ENCODE results near the gene GCFC2. TPM values are rescaled to one million over a fixed set of nuclear protein-coding genes. Genes with fewer than 3 reads are reported as not detected.

The GCFC2 gene
- total RNA-seq, 1 donor from 2014 or later = 30.2 TPM

GRCh38 chr2:75632091-75632701 lies 78.5 kb downstream of the GCFC2 start:
- intact Hi-C loops (cut with micrococcal nuclease) = no loop called here

- intact Hi-C loops (cut with micrococcal nuclease) = loop anchor here (1.0 to 5.0 kb wide), 3 partner anchors 164 to 938 kb away; no protein-coding TSS in a partner anchor
These were observed 82.7 kb downstream of the GCFC2 start for GRCh38 chr2:75627902-75628504.

GRCh38 chr2:75622929-75623328 lies 87.8 kb downstream of the GCFC2 start:
- intact Hi-C loops (cut with micrococcal nuclease) = no loop called here

GRCh38 chr2:75622500-75622899 lies 88.2 kb downstream of the GCFC2 start:
- intact Hi-C loops (cut with micrococcal nuclease) = no loop called here

- intact Hi-C loops (cut with micrococcal nuclease) = no loop called here
These were observed 89.5 kb downstream of the GCFC2 start for GRCh38 chr2:75621228-75621627.

GRCh38 chr2:75619956-75620740 lies 90.6 kb downstream of the GCFC2 start:
- intact Hi-C loops (cut with micrococcal nuclease) = no loop called here

GRCh38 chr2:75616933-75617332 lies 93.8 kb downstream of the GCFC2 start:
- intact Hi-C loops (cut with micrococcal nuclease) = no loop called here

GRCh38 chr2:75616406-75616805 lies 94.3 kb downstream of the GCFC2 start:
- intact Hi-C loops (cut with micrococcal nuclease) = no loop called here

- intact Hi-C loops (cut with micrococcal nuclease) = no loop called here
These were observed 96.5 kb downstream of the GCFC2 start for GRCh38 chr2:75614162-75614651.

- intact Hi-C loops (cut with micrococcal nuclease) = no loop called here
These were observed 97.9 kb downstream of the GCFC2 start for GRCh38 chr2:75612862-75613243.

Other genes with a start within 250 kb of the GCFC2 start
- not detected in 2 replicates for gene EVA1A, start 150.0 kb downstream of the GCFC2 start, total RNA-seq
- 42.6 and 46.5 TPM in 2 replicates for gene MRPL19, start 64.1 kb downstream of the GCFC2 start, total RNA-seq